GM21723 (cell line): Measurements from ENCODE around the gene LRRTM4.
"Not testable (repeated sequence)": the region's sequence is repeated elsewhere in the genome, so short reads cannot be mapped to it uniquely, and the experiment has no call there.

Experiments
- ATAC-seq: cut with Tn5 transposase; IDR thresholded peaks from one replicate; pipeline ENCODE4 v1.9.1; 2021; ENCODE audit warnings: mild to moderate bottlenecking, moderate library complexity; ENCODE audit not compliant: unreplicated experiment

The LRRTM4 gene

GRCh38 chr2:76763276-76763675 is 758.9 kb downstream of the LRRTM4 start:
- ATAC-seq, result no peak

- no peak for ATAC-seq
Observed at GRCh38 chr2:76760367-76760704, 761.8 kb downstream of the LRRTM4 start.

GRCh38 chr2:76759634-76760366 is 762.4 kb downstream of the LRRTM4 start:
- no peak for ATAC-seq

GRCh38 chr2:76752506-76752905 is 769.7 kb downstream of the LRRTM4 start:
- no peak for ATAC-seq

- no peak for ATAC-seq
Observed at GRCh38 chr2:76749858-76750257, 772.3 kb downstream of the LRRTM4 start.

GRCh38 chr2:76748581-76749296 is 773.4 kb downstream of the LRRTM4 start:
- no peak for ATAC-seq

GRCh38 chr2:76745605-76746004 is 776.6 kb downstream of the LRRTM4 start:
- ATAC-seq, result no peak

GRCh38 chr2:76737607-76738006 is 784.6 kb downstream of the LRRTM4 start:
- no peak for ATAC-seq

GRCh38 chr2:76733736-76734135 is 788.4 kb downstream of the LRRTM4 start:
- no peak for ATAC-seq

GRCh38 chr2:76731157-76731556 is 791.0 kb downstream of the LRRTM4 start:
- no peak for ATAC-seq

GRCh38 chr2:76730021-76730420 is 792.2 kb downstream of the LRRTM4 start:
- ATAC-seq, result no peak

- ATAC-seq, result no peak
Observed at GRCh38 chr2:76721226-76721625, 801.0 kb downstream of the LRRTM4 start.

GRCh38 chr2:76713312-76713711 is 808.9 kb downstream of the LRRTM4 start:
- no peak for ATAC-seq

GRCh38 chr2:76711490-76711889 is 810.7 kb downstream of the LRRTM4 start:
- ATAC-seq, result no peak

- no peak for ATAC-seq
Observed at GRCh38 chr2:76700894-76701293, 821.3 kb downstream of the LRRTM4 start.

GRCh38 chr2:76697998-76698713 is 824.0 kb downstream of the LRRTM4 start:
- not testable (repeated sequence) for ATAC-seq
